SK-N-SH treated with all-trans-retinoic acid at 6 μM for 48 hours (cell line): ENCODE measurements around the gene MRPS9.

Experiments used
- ARNTL ChIP-seq: fragments of 450-650 bp; formaldehyde crosslinking; IDR thresholded peaks from 2 replicates; pipeline ENCODE4 v1.5.0; 2020; ENCODE audit warnings: low read depth, mild to moderate bottlenecking, moderate library complexity, borderline replicate concordance
- CSDC2 ChIP-seq: fragments of 250-450 bp; sonication (Bioruptor Pico); IDR thresholded peaks from 2 replicates; pipeline ENCODE4 v1.5.0; 2020; ENCODE audit warnings: mild to moderate bottlenecking, moderate library complexity
- CSRNP3 ChIP-seq: fragments of 250-450 bp; sonication (Bioruptor Pico); IDR thresholded peaks from 2 replicates; pipeline ENCODE4 v1.5.1; 2021; ENCODE audit warnings: mild to moderate bottlenecking, moderate library complexity
- PATZ1 ChIP-seq: fragments of 250-450 bp; sonication (Bioruptor Pico); IDR thresholded peaks from 2 replicates; pipeline ENCODE4 v1.8.0; 2020; ENCODE audit warnings: mild to moderate bottlenecking, moderate library complexity, borderline replicate concordance
- POU6F1 ChIP-seq: fragments of 250-450 bp; sonication (Bioruptor Pico); IDR thresholded peaks from 2 replicates; pipeline ENCODE4 v1.8.0; 2021; ENCODE audit warnings: low read depth, mild to moderate bottlenecking, moderate library complexity, borderline replicate concordance
- TOX ChIP-seq: fragments of 250-450 bp; sonication (Bioruptor Pico); IDR thresholded peaks from 2 replicates; pipeline ENCODE4 v1.8.0; 2021; ENCODE audit warnings: mild to moderate bottlenecking, moderate library complexity, borderline replicate concordance
- ZC3H10 ChIP-seq: fragments of 250-450 bp; sonication (Bioruptor Pico); IDR thresholded peaks from 2 replicates; pipeline ENCODE4 v1.5.1; 2021; ENCODE audit warnings: mild to moderate bottlenecking, moderate library complexity
- ZFP30 ChIP-seq: fragments of 450-650 bp; formaldehyde crosslinking; IDR thresholded peaks from 2 replicates; pipeline ENCODE4 v1.5.0; 2022; ENCODE audit warnings: mild to moderate bottlenecking, moderate library complexity

GRCh38 chr2:105121434-105121833, 83.6 kb downstream of the MRPS9 start:
- TF ChIP-seq ZC3H10 (CRISPR knock-in tag) (no peak), PATZ1 (CRISPR knock-in tag) (no peak), TOX (CRISPR knock-in tag) (no peak), ARNTL (CRISPR knock-in tag) (no peak), CSRNP3 (no peak), CSDC2 (CRISPR knock-in tag) (no peak), POU6F1 (no peak), ZFP30 (CRISPR knock-in tag) (no peak)
